Common myeloid progenitor, CD34-positive (primary cell): Measurements from ENCODE around the gene FBXL19.

Experiments used
- CTCF ChIA-PET: fragments of 350-600 bp; sonication (Branson Sonifier 250); formaldehyde crosslinking; loops from one replicate; lab custom pipeline; 2021; ENCODE audit warnings: antibody characterized with exemption; lab: Charles Lee
- POLR2A ChIA-PET: fragments of 350-600 bp; sonication (Branson Sonifier 250); formaldehyde crosslinking; loops from one replicate; lab custom pipeline; 2021; ENCODE audit warnings: antibody characterized with exemption; lab: Charles Lee
- DNase-seq, 3 donors: peaks; one replicate each; pipeline versions ENCODE4 v3.0.0 to v3.0.0-alpha.2; 2013
- H3K27ac ChIP-seq, 2 experiments: 1 replicate in 1 of 2; 2 replicates in 1 of 2; pipeline ENCODE4 v1.7.0; 2013; ENCODE audit warnings: inconsistent platforms in 2 of 2, low read length in 2 of 2, mild to moderate bottlenecking in 2 of 2, low read depth in 1 of 2, moderate library complexity in 1 of 2; ENCODE audit not compliant: severe bottlenecking in 2 of 2, insufficient read depth in 1 of 2, poor library complexity in 1 of 2
- H3K27me3 ChIP-seq, 5 experiments: replicated peaks in 2 of 5; 1 replicate in 3 of 5; 2 replicates in 2 of 5; pipeline versions ENCODE4 v1.6.1 to v1.7.0; 2013; ENCODE audit warnings: low read length in 4 of 5, mild to moderate bottlenecking in 2 of 5, moderate library complexity in 2 of 5, inconsistent platforms in 1 of 5; ENCODE audit not compliant: insufficient read depth in 5 of 5, control insufficient read depth in 4 of 5
- H3K36me3 ChIP-seq, 4 experiments: 1 replicate in 2 of 4; 2 replicates in 2 of 4; pipeline versions ENCODE4 v1.6.1 to v1.7.0; 2013; ENCODE audit warnings: low read length in 3 of 4, control low read depth in 1 of 4, mild to moderate bottlenecking in 1 of 4; ENCODE audit not compliant: control insufficient read depth in 4 of 4, insufficient read depth in 4 of 4
- H3K4me1 ChIP-seq, 4 experiments: 1 replicate in 3 of 4; 2 replicates in 1 of 4; pipeline versions ENCODE4 v1.6.1 to v1.7.1; 2013; ENCODE audit warnings: low read length in 3 of 4, mild to moderate bottlenecking in 3 of 4, control low read depth in 1 of 4, inconsistent platforms in 1 of 4, moderate library complexity in 1 of 4; ENCODE audit not compliant: control insufficient read depth in 4 of 4, insufficient read depth in 4 of 4; ENCODE audit errors: control extremely low read depth in 1 of 4
- H3K4me3 ChIP-seq, 7 experiments: 1 replicate in 4 of 7; 2 replicates in 3 of 7; pipeline versions ENCODE4 v1.5.1 to v1.7.0; 2013; ENCODE audit warnings: mild to moderate bottlenecking in 7 of 7, low read length in 6 of 7, moderate library complexity in 6 of 7, inconsistent platforms in 2 of 7, low read depth in 2 of 7, control low read depth in 1 of 7; ENCODE audit not compliant: insufficient read depth in 4 of 7, control insufficient read depth in 1 of 7; ENCODE audit errors: extremely low read depth in 1 of 7
- H3K9me3 ChIP-seq, 5 experiments: 1 replicate in 4 of 5; 2 replicates in 1 of 5; pipeline versions ENCODE4 v1.6.1 to v1.7.1; 2013; ENCODE audit warnings: low read length in 4 of 5, mild to moderate bottlenecking in 2 of 5, inconsistent platforms in 1 of 5, low read depth in 1 of 5, moderate library complexity in 1 of 5; ENCODE audit not compliant: control insufficient read depth in 4 of 5, insufficient read depth in 2 of 5; ENCODE audit errors: control extremely low read depth in 1 of 5
- WGBS: methylation state at CpG from one replicate; pipeline ENCODE4 v1.1.5; 2013; ENCODE audit not compliant: insufficient coverage; 5-methylcytosine and 5-hydroxymethylcytosine counted together

The FBXL19 gene

GRCh38 chr16:30985401-30986128 lies 62.2 kb downstream of the FBXL19 start:
- Histone ChIP-seq H3K4me1 (peaks cover 0 to 21% (median 11%) of the 10 kb centered on the region in 4 experiments), H3K4me3 (peak overlapping the region in 3 of 7 experiments; percentile 54 to 78 (median 65)), H3K27ac (no peak overlapping the region), H3K36me3 (peaks cover 7 to 50% (median 33%) of the 10 kb centered on the region in 4 experiments), H3K27me3 (no peaks in the 10 kb centered on the region), H3K9me3 (no peaks in the 10 kb centered on the region)
- CTCF ChIA-PET = interaction anchor here (0.8 to 5.4 kb wide), 30 partner anchors 8 to 313 kb away, joined by 3 to 40 read pairs (median 4); partner anchors contain the start of genes STX4 and VKORC1
- DNase-seq = peak in 2 of 3 donors; percentile 51 to 57
- 83% methylated on average over 14 of the region's 20 CpGs for WGBS
- POLR2A ChIA-PET = interaction anchor here (0.6 to 1.0 kb wide), 3 partner anchors 15 to 474 kb away, joined by 3 read pairs; partner anchors contain the start of genes ARMC5 and PHKG2

- Histone ChIP-seq H3K4me1 (peaks cover 0 to 21% (median 11%) of the 10 kb centered on the region in 4 experiments), H3K27me3 (no peaks in the 10 kb centered on the region), H3K4me3 (no peak overlapping the region), H3K27ac (no peak overlapping the region), H3K36me3 (peaks cover 7 to 43% (median 27%) of the 10 kb centered on the region in 4 experiments), H3K9me3 (no peaks in the 10 kb centered on the region)
- no peak for DNase-seq
- ChIA-PET CTCF (interaction anchor here (0.8 to 5.4 kb wide), 19 partner anchors 11 to 312 kb away, joined by 3 to 40 read pairs (median 7); partner anchors contain the start of gene VKORC1), POLR2A (no interaction called here)
- WGBS = 99% methylated on average over 19 of the region's 29 CpGs
Observed at GRCh38 chr16:30986129-30986991, 63.0 kb downstream of the FBXL19 start.

GRCh38 chr16:30987581-30988190 lies 64.3 kb downstream of the FBXL19 start:
- Histone ChIP-seq H3K9me3 (no peaks in the 10 kb centered on the region), H3K27me3 (no peaks in the 10 kb centered on the region), H3K4me3 (no peak overlapping the region), H3K4me1 (peaks cover 0 to 27% (median 18%) of the 10 kb centered on the region in 4 experiments), H3K36me3 (peaks cover 2 to 31% (median 17%) of the 10 kb centered on the region in 4 experiments), H3K27ac (no peak overlapping the region)
- ChIA-PET CTCF (interaction anchor here (1.2 to 3.0 kb wide), 2 partner anchors 14 to 111 kb away, joined by 3 to 7 read pairs; no protein-coding TSS in a partner anchor), POLR2A (no interaction called here)
- WGBS = 96% methylated on average over 30 of the region's 30 CpGs
- no peak for DNase-seq

- CTCF ChIA-PET = no interaction called here
- Histone ChIP-seq H3K27ac (no peak overlapping the region), H3K9me3 (no peaks in the 10 kb centered on the region), H3K27me3 (no peaks in the 10 kb centered on the region), H3K4me1 (peaks cover 0 to 24% (median 20%) of the 10 kb centered on the region in 4 experiments), H3K4me3 (no peak overlapping the region), H3K36me3 (peaks cover 0 to 13% (median 4%) of the 10 kb centered on the region in 4 experiments)
- POLR2A ChIA-PET = no interaction called here
- DNase-seq = no peak
- 96% methylated on average over 23 of the region's 23 CpGs for whole genome bisulfite sequencing
Observed at GRCh38 chr16:30989469-30990047, 66.2 kb downstream of the FBXL19 start.

GRCh38 chr16:30990105-30990504 lies 66.7 kb downstream of the FBXL19 start:
- no peak overlapping the region for H3K27ac ChIP-seq
- H3K36me3 ChIP-seq = peaks cover 0 to 9% (median 4%) of the 10 kb centered on the region in 4 experiments
- no peaks in the 10 kb centered on the region for H3K9me3 ChIP-seq
- ChIA-PET POLR2A (no interaction called here), CTCF (no interaction called here)
- H3K27me3 ChIP-seq = no peaks in the 10 kb centered on the region
- DNase-seq = no peak
- H3K4me1 ChIP-seq = peaks cover 0 to 19% (median 17%) of the 10 kb centered on the region in 4 experiments
- no peak overlapping the region for H3K4me3 ChIP-seq
- 94% methylated on average over 10 of the region's 12 CpGs for WGBS

GRCh38 chr16:30991052-30991451 lies 67.7 kb downstream of the FBXL19 start:
- H3K36me3 ChIP-seq = peaks cover 0 to 8% (median under 1%) of the 10 kb centered on the region in 4 experiments
- POLR2A ChIA-PET = no interaction called here
- CTCF ChIA-PET = no interaction called here
- H3K4me1 ChIP-seq = peaks cover 0 to 18% (median 12%) of the 10 kb centered on the region in 4 experiments
- no peaks in the 10 kb centered on the region for H3K27me3 ChIP-seq
- WGBS = 78% methylated on average over 6 of the region's 8 CpGs
- no peak for DNase-seq
- no peak overlapping the region for H3K4me3 ChIP-seq
- H3K27ac ChIP-seq = no peak overlapping the region
- H3K9me3 ChIP-seq = no peaks in the 10 kb centered on the region
